ENCODE measurements around the gene GSG1L.

The GSG1L gene

GRCh38 chr16:28086186-28087139 lies 22.9 kb upstream of the GSG1L start:
- H3K27me3 Mint-ChIP-seq, result no peaks in the 10 kb centered on the region
- ATAC-seq (ENCODE audit: low read depth) (no peak), DNase-seq (ENCODE audit: low spot score in 2 of 2) (no peak)
- no peaks in the 10 kb centered on the region for H3K36me3 Mint-ChIP-seq
- H3K9me3 Mint-ChIP-seq, result no peaks in the 10 kb centered on the region
- H3K4me1 Mint-ChIP-seq, result peaks cover 10% of the 10 kb centered on the region
- H3K27ac Mint-ChIP-seq, result no peak overlapping the region
- H3K4me3 Mint-ChIP-seq, result no peak overlapping the region

DNA sequence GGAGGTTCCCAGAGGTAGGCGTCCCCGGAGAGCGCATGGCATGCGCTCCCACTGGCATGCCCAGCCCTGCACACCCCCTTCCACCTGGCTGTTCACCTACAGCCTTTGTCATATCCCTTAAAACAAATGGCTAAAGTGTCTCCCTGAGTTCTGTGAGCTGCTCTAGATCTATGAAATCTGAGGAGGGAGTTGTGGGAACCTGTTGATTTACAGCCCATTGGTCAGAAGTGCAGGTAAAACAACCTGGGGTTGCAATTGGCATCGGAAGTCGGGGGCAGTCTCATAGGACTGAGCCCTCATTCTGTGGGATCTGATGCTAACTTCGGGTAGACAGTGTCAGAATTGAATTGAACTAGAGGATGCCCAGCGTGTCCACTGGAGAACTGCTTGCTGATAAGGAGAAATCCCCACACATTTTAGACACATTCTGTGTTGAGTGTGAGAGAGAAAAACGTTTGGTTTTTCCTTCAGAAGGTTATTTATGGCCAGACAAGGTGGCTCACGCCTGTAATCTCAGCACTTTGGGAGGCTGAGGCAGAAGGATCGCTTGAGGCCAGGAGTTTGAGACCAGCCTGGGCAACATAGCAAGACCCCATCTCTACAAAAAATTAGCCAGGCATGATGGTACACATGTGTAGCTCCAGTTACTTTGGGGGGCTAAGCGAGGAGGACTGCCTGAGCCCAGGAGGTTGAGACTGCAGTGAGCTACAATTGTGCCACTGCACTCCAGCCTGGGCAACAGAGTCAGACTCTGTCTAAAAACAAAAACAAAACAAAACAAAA lies 22.1 kb upstream of the GSG1L start:
- no peaks in the 10 kb centered on the region for H3K27me3 Mint-ChIP-seq
- no peaks in the 10 kb centered on the region for H3K9me3 Mint-ChIP-seq
- no peak overlapping the region for H3K27ac Mint-ChIP-seq
- DNase-seq (ENCODE audit: low spot score in 2 of 2) (no peak), ATAC-seq (ENCODE audit: low read depth) (no peak)
- peaks cover 10% of the 10 kb centered on the region for H3K4me1 Mint-ChIP-seq
- H3K4me3 Mint-ChIP-seq, result no peak overlapping the region
- no peaks in the 10 kb centered on the region for H3K36me3 Mint-ChIP-seq

- Mint-ChIP-seq H3K9me3 (no peaks in the 10 kb centered on the region), H3K36me3 (no peaks in the 10 kb centered on the region), H3K4me1 (peaks cover 2% of the 10 kb centered on the region), H3K27me3 (no peaks in the 10 kb centered on the region), H3K27ac (no peak overlapping the region), H3K4me3 (no peak overlapping the region)
- DNase-seq (ENCODE audit: low spot score in 2 of 2) (no peak), ATAC-seq (ENCODE audit: low read depth) (no peak)
These were observed 20.7 kb upstream of the GSG1L start for GRCh38 chr16:28084209-28084608.

DNA sequence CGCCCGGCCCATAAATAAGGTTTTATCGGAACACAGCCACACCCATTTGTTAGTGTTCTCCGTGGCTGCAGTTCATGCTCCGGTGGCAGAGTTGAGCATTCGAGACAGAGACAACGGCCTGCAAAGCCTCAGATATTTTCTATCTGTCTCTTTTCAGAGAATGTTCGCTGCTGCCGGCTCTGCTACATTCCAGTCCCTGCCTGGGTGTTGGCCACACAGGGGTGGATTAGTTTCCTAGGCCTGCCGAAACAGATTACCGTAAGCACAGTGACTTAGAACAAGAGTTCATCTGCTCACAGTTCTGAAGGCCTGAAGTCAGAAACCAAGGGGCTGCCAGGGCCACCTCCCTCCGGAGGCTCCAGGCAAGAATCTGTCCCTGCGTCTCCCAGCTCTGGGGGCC lies 19.1 kb upstream of the GSG1L start:
- DNase-seq (ENCODE audit: low spot score in 2 of 2), result no peak
- no peak overlapping the region for H3K27ac Mint-ChIP-seq
- no peak for ATAC-seq (ENCODE audit: low read depth)
- H3K4me3 Mint-ChIP-seq, result no peak overlapping the region
- H3K9me3 Mint-ChIP-seq, result no peaks in the 10 kb centered on the region
- H3K27me3 Mint-ChIP-seq, result no peaks in the 10 kb centered on the region
- no peaks in the 10 kb centered on the region for H3K4me1 Mint-ChIP-seq
- H3K36me3 Mint-ChIP-seq, result no peaks in the 10 kb centered on the region

DNA sequence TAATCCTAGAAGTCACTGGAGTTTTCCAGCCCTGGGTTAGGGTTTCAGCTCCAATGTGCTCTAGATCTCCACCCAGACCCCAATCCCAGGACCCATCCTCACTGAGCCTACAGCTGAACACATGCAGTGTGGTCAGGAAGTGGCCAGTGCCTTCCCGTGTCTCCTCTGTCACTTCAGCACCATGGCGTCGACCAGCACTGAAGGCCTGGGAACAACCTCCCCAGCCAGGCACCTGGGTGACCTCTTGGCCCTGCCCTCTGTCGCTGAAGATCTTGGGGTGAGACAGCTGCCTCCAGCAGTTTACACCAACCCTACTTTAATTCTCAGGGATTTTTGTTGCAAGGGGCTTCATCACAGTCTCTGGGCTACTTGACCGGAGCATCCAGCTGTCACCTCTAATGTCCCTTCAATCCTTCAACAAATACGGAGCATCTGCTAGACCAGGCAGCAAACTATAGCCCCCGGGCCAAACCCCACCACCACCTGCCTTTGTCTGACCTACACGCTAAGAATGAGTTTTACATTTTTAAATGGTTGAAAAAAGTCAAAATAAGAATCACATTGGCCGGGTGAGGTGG lies 18.0 kb upstream of the GSG1L start:
- DNase-seq (ENCODE audit: low spot score in 2 of 2) (no peak), ATAC-seq (ENCODE audit: low read depth) (no peak)
- H3K4me3 Mint-ChIP-seq, result no peak overlapping the region
- H3K27me3 Mint-ChIP-seq, result no peaks in the 10 kb centered on the region
- no peak overlapping the region for H3K27ac Mint-ChIP-seq
- no peaks in the 10 kb centered on the region for H3K9me3 Mint-ChIP-seq
- H3K36me3 Mint-ChIP-seq, result no peaks in the 10 kb centered on the region
- no peaks in the 10 kb centered on the region for H3K4me1 Mint-ChIP-seq

DNA sequence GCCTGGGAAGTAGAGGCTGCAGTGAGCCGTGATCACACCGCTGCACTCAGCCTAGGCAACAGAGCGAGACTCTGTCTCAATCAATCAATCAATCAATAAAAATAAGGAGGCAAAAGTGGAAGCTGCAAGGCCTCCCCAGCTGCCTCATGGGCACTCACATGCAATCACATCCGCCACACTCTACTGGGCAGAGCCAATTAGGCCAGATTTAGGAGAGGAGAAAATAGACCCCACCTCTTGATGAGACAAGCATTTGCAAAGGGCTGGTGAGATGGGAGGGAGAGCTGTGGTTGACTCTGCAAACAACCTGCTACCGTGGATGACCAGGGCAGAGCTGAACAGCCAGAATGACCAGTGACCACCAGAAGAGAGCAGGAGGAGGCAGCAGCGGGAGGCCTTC lies 14.7 kb upstream of the GSG1L start:
- ATAC-seq (ENCODE audit: low read depth) (no peak), DNase-seq (ENCODE audit: low spot score in 2 of 2) (no peak)
- H3K4me3 Mint-ChIP-seq, result no peak overlapping the region
- H3K4me1 Mint-ChIP-seq, result no peaks in the 10 kb centered on the region
- no peaks in the 10 kb centered on the region for H3K9me3 Mint-ChIP-seq
- H3K36me3 Mint-ChIP-seq, result no peaks in the 10 kb centered on the region
- no peak overlapping the region for H3K27ac Mint-ChIP-seq
- H3K27me3 Mint-ChIP-seq, result peaks cover 9% of the 10 kb centered on the region

GRCh38 chr16:28073836-28074235 lies 10.3 kb upstream of the GSG1L start:
- H3K27ac Mint-ChIP-seq, result no peak overlapping the region
- no peak overlapping the region for H3K4me3 Mint-ChIP-seq
- ATAC-seq (ENCODE audit: low read depth), result no peak
- no peaks in the 10 kb centered on the region for H3K36me3 Mint-ChIP-seq
- peaks cover 1% of the 10 kb centered on the region for H3K9me3 Mint-ChIP-seq
- peaks cover 14% of the 10 kb centered on the region for H3K27me3 Mint-ChIP-seq
- no peak for DNase-seq (ENCODE audit: low spot score in 2 of 2)
- no peaks in the 10 kb centered on the region for H3K4me1 Mint-ChIP-seq

- peaks cover 1% of the 10 kb centered on the region for H3K9me3 Mint-ChIP-seq
- DNase-seq (ENCODE audit: low spot score in 2 of 2) (no peak), ATAC-seq (ENCODE audit: low read depth) (no peak)
- no peaks in the 10 kb centered on the region for H3K4me1 Mint-ChIP-seq
- H3K36me3 Mint-ChIP-seq, result no peaks in the 10 kb centered on the region
- no peak overlapping the region for H3K27ac Mint-ChIP-seq
- H3K4me3 Mint-ChIP-seq, result no peak overlapping the region
- peaks cover 17% of the 10 kb centered on the region for H3K27me3 Mint-ChIP-seq
These were observed 8.6 kb upstream of the GSG1L start for GRCh38 chr16:28072087-28072486.

GRCh38 chr16:28069971-28070794 lies 6.7 kb upstream of the GSG1L start:
- ATAC-seq (ENCODE audit: low read depth), result no peak
- H3K4me1 Mint-ChIP-seq, result no peaks in the 10 kb centered on the region
- H3K9me3 Mint-ChIP-seq, result peaks cover 1% of the 10 kb centered on the region
- peaks cover 23% of the 10 kb centered on the region for H3K27me3 Mint-ChIP-seq
- DNase-seq (ENCODE audit: low spot score in 2 of 2), result no peak
- no peak overlapping the region for H3K27ac Mint-ChIP-seq
- no peaks in the 10 kb centered on the region for H3K36me3 Mint-ChIP-seq
- H3K4me3 Mint-ChIP-seq, result no peak overlapping the region

DNA sequence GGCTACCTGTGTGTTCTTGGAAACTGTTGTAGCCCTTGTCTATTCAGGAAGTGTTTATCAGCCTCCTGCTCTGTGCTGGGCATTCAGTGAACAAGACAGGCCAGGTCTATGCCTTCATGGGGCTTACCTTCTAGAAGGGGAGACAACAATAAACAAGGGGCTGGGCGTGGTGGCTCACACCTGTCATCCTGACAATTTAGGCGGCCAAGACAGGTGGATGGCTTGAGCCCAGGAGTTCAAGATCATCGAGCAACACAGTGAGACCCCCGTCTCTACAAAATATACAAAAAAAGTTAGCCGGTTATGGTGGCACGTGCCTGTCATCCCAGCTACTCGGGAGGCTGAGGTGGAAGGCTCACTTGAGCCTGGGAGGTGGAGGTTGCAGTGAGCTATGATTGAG lies 5.5 kb upstream of the GSG1L start:
- no peak for ATAC-seq (ENCODE audit: low read depth)
- H3K27ac Mint-ChIP-seq, result no peak overlapping the region
- no peaks in the 10 kb centered on the region for H3K4me1 Mint-ChIP-seq
- H3K4me3 Mint-ChIP-seq, result no peak overlapping the region
- no peak for DNase-seq (ENCODE audit: low spot score in 2 of 2)
- H3K36me3 Mint-ChIP-seq, result no peaks in the 10 kb centered on the region
- H3K27me3 Mint-ChIP-seq, result peaks cover 28% of the 10 kb centered on the region
- peaks cover 1% of the 10 kb centered on the region for H3K9me3 Mint-ChIP-seq

- DNase-seq (ENCODE audit: low spot score in 2 of 2), result no peak
- Mint-ChIP-seq H3K4me1 (no peaks in the 10 kb centered on the region), H3K9me3 (no peaks in the 10 kb centered on the region), H3K4me3 (no peak overlapping the region), H3K36me3 (no peaks in the 10 kb centered on the region), H3K27me3 (peaks cover 21% of the 10 kb centered on the region), H3K27ac (no peak overlapping the region)
- no peak for ATAC-seq (ENCODE audit: low read depth)
These were observed 4.3 kb upstream of the GSG1L start for GRCh38 chr16:28067604-28068379.

DNA sequence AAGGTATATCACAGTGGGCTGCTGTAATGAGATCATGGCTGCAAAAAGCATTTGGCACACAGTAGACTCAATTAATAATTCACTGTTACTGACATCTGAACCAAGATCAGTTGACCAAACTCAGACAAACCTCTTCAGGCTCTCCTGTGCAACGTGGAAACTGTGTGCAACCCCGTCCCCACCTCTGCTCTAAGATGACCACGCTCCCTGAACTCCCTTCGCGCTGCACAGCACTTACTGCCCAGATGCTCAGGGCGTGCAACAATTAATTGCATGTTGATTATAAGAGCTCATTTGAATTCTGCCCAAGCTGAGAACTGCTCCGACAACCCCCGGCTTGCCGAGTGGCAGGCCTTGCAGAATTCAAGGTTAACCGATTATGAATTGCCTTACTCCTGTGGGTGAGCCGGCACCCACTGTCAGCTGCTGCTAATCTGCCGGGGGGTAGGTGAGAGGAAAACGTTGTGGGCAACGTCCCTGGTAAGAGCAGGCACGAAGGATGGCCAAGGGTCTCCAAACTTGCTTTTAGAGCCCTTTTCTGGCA lies 1.3 kb upstream of the GSG1L start:
- Mint-ChIP-seq H3K4me3 (no peak overlapping the region), H3K27ac (no peak overlapping the region), H3K27me3 (peaks cover 31% of the 10 kb centered on the region), H3K9me3 (no peaks in the 10 kb centered on the region), H3K4me1 (no peaks in the 10 kb centered on the region), H3K36me3 (no peaks in the 10 kb centered on the region)
- no peak for ATAC-seq (ENCODE audit: low read depth)
- DNase-seq (ENCODE audit: low spot score in 2 of 2), result no peak

DNA sequence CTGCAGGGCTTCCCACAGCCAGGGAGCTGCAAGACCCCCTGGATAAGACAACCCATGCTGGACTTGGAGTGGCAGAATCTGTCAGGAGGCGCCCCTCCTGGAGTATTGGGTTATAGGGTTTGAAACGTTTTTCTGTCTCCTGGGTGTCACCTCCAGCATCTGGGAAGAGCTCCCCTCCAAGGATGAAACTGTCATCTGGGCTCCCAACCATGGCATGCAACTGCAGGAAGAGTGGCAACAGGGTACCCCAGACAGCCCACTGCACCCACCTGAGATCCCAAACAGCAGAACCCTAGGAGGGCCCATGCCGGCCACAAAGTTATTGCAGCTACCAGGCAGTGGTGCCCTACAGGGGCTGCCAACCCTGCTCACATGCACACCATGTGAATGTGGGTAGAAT lies 636 bp upstream of the GSG1L start:
- DNase-seq (ENCODE audit: low spot score in 2 of 2) (no peak), ATAC-seq (ENCODE audit: low read depth) (no peak)
- Mint-ChIP-seq H3K27me3 (peaks cover 37% of the 10 kb centered on the region), H3K9me3 (no peaks in the 10 kb centered on the region), H3K4me3 (no peak overlapping the region), H3K36me3 (no peaks in the 10 kb centered on the region), H3K27ac (no peak overlapping the region), H3K4me1 (no peaks in the 10 kb centered on the region)

All from memory B cell (primary cell).